ENCODE measurements around the gene ZC2HC1C.
A peak's percentile ranks its signal among the peaks of the same experiment; 100 is the strongest.

The ZC2HC1C gene

DNA sequence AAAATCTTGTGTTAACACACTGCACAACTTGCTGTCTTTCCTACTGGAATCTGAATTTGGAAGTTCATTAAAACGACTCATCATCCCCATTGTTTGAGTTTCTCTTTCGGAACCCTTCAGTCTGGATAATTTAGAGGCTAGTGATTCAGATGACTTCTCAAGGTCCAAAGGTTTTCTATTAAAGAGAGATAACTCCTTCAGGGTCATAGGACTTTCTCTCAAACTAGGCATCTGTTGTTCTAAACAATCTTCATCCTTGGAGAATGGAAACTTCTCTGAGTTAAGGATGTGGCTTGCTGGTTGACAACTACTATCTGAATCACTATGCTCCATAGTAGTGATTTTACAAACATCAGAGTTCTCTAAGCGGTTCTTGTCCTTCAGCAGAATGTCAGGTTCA lies 22.5 kb upstream of the ZC2HC1C start:
- DNase-seq (ENCODE audit: low spot score), result no peak
- TF ChIP-seq, protein P1, sequence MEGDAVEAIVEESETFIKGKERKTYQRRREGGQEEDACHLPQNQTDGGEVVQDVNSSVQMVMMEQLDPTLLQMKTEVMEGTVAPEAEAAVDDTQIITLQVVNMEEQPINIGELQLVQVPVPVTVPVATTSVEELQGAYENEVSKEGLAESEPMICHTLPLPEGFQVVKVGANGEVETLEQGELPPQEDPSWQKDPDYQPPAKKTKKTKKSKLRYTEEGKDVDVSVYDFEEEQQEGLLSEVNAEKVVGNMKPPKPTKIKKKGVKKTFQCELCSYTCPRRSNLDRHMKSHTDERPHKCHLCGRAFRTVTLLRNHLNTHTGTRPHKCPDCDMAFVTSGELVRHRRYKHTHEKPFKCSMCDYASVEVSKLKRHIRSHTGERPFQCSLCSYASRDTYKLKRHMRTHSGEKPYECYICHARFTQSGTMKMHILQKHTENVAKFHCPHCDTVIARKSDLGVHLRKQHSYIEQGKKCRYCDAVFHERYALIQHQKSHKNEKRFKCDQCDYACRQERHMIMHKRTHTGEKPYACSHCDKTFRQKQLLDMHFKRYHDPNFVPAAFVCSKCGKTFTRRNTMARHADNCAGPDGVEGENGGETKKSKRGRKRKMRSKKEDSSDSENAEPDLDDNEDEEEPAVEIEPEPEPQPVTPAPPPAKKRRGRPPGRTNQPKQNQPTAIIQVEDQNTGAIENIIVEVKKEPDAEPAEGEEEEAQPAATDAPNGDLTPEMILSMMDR (IDR thresholded peaks at IDR 0.05; ENCODE audit: extremely low read depth, missing control alignments), result no peak

DNA sequence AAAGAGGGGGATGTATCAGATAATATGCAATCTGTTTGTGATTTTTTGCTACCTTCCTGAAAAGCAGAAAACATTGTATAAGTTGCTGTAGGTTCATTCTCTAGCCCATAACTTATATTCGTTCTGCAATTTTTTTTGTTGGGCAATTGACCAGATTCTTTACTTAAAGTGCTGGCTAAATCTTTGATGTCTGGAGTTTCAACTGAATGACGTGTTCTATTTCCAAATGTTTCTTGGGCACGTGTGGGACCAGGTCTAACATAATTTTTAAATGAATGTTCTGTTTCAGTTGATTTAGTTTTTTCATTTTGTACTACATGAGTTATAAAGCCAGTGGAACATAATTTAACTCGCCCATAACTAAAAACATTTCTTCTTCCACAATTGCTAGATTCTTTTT lies 21.9 kb upstream of the ZC2HC1C start:
- TF ChIP-seq, protein P1 (IDR thresholded peaks at IDR 0.05; ENCODE audit: extremely low read depth, missing control alignments), result no peak
- DNase-seq (ENCODE audit: low spot score), result no peak

DNA sequence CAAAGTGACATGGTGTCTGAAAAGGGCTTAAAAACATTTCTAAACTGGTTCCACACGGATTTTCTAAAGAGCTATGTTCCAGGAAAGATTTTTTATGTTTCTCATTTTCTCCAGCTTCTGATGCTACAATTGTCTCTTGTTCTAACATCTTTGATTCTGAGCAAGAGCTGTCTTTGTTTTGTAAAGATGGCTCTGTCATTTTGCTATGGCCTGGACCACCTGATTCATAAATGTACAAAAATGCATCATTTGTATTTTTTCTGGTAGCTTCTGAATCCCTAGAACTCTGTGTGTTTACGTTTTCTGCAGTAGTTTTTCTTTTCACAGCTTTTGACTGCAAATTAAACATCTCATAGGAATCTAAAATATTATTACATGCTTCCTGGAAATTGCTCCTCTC lies 21.3 kb upstream of the ZC2HC1C start:
- no peak for DNase-seq (ENCODE audit: low spot score)
- TF ChIP-seq, protein P1 (IDR thresholded peaks at IDR 0.05; ENCODE audit: extremely low read depth, missing control alignments), result no peak

DNA sequence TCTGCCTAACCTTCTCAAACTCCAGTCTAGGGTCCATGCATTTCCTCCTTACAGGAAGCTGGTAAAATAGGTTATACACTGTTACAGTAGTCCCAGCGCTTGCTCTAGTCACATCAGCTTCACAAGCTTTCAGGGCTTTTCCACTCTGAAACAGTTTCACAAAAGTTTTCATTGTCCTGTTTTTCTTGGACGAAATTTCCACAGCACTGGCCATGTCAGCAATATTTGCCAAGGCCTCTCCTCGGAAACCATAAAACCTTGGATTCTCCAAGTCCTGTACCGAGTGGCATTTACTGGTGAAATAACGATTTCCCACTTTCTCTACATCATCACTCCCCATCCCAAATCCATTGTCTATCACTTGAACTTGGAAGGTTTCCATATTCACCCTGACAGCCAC lies 20.3 kb upstream of the ZC2HC1C start:
- DNase-seq (ENCODE audit: low spot score), result no peak

DNA sequence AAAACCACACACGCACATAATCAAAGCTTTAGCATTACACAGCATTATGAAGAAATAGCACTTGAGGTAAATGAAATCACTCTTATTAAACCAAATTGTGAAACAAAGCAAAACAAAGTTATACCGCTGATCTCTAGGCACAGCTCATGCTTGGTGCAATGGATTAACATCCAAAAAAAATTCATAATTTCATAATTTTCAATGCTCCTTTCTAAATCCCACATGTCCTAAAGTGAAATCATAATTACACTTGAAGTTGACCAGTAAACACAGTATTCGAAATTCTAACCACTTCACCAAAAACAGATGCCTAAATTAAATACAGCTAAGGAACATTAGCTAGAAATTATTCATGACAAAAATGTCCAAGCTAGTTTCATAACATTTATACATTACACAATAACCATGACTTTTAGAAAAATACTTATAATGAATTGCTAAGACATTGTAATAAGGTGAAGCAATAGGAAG lies 19.7 kb upstream of the ZC2HC1C start:
- no peak for DNase-seq (ENCODE audit: low spot score)
- TF ChIP-seq, protein P1 (IDR thresholded peaks at IDR 0.05; ENCODE audit: extremely low read depth, missing control alignments), result no peak

More for the DNA sequence above, 20.3 kb upstream of the ZC2HC1C start:
- TF ChIP-seq, protein P1 (IDR thresholded peaks at IDR 0.05; ENCODE audit: extremely low read depth, missing control alignments), result no peak

DNA sequence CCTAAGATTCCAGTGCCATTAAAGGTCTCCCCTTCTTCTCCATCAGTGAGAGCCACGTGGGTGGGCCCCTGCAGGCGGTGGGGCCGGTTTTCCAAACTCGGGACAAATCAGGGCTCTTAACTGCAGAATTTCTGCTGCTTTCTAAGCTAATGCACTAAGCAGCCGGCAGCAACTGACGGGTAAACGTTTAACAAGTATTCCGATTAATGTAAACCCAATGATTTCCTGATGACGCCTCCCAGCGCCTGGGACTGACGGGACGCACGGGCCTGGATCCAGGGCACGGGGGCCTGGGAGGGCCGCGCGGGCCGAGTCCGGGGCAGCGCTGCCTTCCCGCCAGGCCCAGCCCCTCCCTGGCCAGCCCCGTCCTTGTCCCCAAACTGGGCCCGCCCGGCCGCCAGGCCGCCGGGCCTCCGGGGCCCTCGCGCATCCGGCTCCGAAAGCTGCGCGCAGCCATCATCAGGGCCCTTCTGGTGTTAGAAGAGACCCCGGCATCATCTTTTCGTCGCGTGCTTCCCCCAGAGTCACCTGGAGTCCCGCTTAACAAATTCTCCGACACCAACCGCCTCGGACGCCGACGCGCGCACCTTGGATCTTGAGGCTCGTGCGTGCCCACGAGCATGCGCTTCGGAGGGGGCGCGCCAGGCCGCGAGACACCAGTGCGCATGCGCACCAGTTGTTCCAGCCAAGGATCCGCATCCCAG lies 18.4 kb upstream of the ZC2HC1C start, which contains the start of gene MLH3:
Gene MLH3 (minus strand): TSS at position 616 of the 704 bp plus-strand sequence. CDS start 1,812 bp downstream, outside the sequence.
- DNase-seq (ENCODE audit: low spot score), result peak; percentile 91
- TF ChIP-seq, protein P1 (IDR thresholded peaks at IDR 0.05; ENCODE audit: extremely low read depth, missing control alignments), result no peak

DNA sequence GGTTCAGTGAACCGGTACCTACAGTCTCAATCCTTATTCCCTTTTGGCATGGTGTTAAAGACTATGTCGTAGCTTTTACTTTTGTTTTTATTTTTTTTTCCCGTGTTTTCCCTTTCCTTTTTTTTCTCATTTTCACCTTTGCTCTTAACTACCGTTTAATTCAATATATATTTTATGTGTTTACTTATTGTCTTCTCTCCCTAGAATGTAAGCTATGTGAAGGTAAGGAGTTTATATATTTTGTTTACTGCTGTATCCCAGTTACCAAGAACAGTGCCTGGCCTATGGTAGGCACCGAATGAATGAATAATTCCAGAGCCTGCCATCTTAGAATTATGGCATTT lies 17.9 kb upstream of the ZC2HC1C start:
- no peak for DNase-seq (ENCODE audit: low spot score)
- TF ChIP-seq, protein P1 (IDR thresholded peaks at IDR 0.05; ENCODE audit: extremely low read depth, missing control alignments), result no peak
